ENCODE data around the gene ACTN4.

Gene ACTN4

DNA sequence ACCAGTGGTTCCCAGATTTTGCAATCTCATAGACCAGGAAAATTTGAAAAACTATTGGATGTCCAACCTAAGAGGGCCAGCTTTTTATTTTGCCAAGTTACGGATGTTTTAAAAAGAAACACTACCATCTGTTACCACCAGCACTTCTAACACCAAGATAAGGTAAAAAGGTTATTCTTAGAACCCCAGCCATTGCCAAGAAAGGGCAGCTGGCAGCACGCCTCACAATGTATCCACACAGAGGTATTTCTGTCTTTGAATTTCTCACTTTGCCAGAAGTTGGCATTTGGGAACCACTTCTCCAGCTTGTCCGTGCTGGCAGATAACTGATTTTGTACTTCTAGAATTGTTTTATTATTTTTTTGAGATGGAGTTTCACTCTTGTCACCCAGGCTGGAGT lies 68.1 kb downstream of the ACTN4 start:
- no peak overlapping the region for H3K4me3 ChIP-seq (ENCODE audit: control insufficient read depth, low read depth, low read length)
- no peak for DNase-seq (ENCODE audit: low read depth)
- TF ChIP-seq CTCF (IDR thresholded peaks at IDR 0.05; ENCODE audit: control insufficient read depth, insufficient read depth, low read depth, low read length, missing control alignments) = no peak

- no peak for TF ChIP-seq CTCF (IDR thresholded peaks at IDR 0.05; ENCODE audit: control insufficient read depth, insufficient read depth, low read depth, low read length, missing control alignments)
- DNase-seq (ENCODE audit: low read depth) = no peak
- H3K4me3 ChIP-seq (ENCODE audit: control insufficient read depth, low read depth, low read length) = no peak overlapping the region
These were observed 69.6 kb downstream of the ACTN4 start for GRCh38 chr19:38717051-38717450.

GRCh38 chr19:38717855-38718254 lies 70.4 kb downstream of the ACTN4 start:
- DNase-seq (ENCODE audit: low read depth) = no peak
- no peak for TF ChIP-seq CTCF (IDR thresholded peaks at IDR 0.05; ENCODE audit: control insufficient read depth, insufficient read depth, low read depth, low read length, missing control alignments)

GRCh38 chr19:38718747-38719543 lies 71.5 kb downstream of the ACTN4 start:
- peak; percentile 41 for TF ChIP-seq CTCF (IDR thresholded peaks at IDR 0.05; ENCODE audit: control insufficient read depth, insufficient read depth, low read depth, low read length, missing control alignments)
- DNase-seq (ENCODE audit: low read depth) = no peak
- H3K4me3 ChIP-seq (ENCODE audit: control insufficient read depth, low read depth, low read length) = no peak overlapping the region

More at GRCh38 chr19:38717855-38718254, 70.4 kb downstream of the ACTN4 start:
- no peak overlapping the region for H3K4me3 ChIP-seq (ENCODE audit: control insufficient read depth, low read depth, low read length)

GRCh38 chr19:38719761-38720558 lies 72.5 kb downstream of the ACTN4 start:
- TF ChIP-seq CTCF (IDR thresholded peaks at IDR 0.05; ENCODE audit: control insufficient read depth, insufficient read depth, low read depth, low read length, missing control alignments) = no peak
- no peak for DNase-seq (ENCODE audit: low read depth)
- no peak overlapping the region for H3K4me3 ChIP-seq (ENCODE audit: control insufficient read depth, low read depth, low read length)

DNA sequence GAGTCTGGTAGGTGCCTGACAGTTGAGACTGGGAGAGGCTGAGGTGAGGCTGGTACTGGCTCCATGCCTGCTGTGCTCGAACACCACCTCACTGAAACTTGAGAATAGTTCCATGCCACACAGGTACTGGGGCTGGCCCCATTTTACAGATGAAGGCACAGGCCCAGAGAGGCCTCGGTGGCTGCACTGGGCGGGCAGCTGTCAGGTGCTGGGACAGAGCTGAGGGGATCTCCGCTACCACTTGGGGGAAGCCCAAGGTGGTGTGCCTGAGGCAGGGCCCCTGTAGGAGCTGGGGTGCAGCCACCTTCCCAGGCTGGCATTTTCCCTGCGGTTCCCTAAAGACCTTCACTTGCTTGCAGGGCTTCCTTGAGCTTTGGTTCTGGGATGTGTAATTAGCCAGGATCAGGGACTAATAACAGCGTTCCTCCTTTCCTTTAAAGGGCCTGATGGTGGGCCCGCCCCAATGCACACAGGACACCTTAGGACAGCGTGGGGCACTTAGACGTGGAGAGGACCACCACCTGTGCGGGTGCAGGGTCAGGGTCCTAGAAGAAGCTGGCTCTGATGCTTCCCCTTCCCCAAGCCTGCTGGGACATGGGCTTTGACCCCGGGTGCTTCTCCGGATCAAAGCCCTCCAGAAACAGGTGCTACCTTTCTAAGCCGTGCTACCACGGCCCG lies 73.2 kb downstream of the ACTN4 start:
- H3K4me3 ChIP-seq (ENCODE audit: control insufficient read depth, low read depth, low read length) = no peak overlapping the region
- no peak for TF ChIP-seq CTCF (IDR thresholded peaks at IDR 0.05; ENCODE audit: control insufficient read depth, insufficient read depth, low read depth, low read length, missing control alignments)

More for the DNA sequence above, 73.2 kb downstream of the ACTN4 start:
- DNase-seq (ENCODE audit: low read depth) = no peak
